ENCODE data around the gene CRYGN.

Gene CRYGN

DNA sequence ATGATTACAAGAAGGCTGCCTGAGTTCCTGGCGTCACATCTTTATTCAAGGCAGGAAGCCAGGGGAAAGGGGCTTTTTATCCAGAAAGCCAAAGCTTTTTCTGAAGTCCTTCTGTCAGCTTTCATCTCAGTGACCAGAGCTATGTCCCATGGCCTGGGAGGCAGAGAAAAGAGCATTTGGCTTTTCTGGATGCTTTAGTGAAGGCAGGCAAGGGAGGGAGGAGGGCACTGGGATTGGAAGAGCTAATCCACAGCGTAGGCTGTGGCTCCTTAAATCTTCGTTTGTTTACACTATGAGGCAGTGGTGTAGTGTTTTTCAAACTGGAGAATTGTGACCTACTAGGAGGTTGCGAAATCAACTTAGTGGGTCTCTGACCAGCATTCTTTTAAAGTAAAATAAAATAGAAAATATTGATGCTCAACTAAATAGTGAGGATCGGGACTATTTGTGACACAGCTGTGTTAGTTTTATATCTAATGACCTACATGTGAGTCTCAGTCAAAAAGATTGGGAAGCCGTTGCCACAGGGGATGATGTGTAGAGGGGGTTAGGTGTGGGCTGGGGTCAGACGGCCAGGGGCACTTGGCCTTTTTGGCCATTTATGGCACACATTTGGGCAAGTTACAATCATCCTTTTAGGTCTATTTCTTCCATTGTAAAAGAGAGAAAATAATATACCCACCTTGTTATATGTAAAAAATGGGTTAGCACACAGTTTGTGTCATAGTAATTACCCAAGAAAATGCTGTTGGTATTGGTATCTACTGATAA, 14.1 kb downstream of the CRYGN start:
- no peak for DNase-seq

DNA sequence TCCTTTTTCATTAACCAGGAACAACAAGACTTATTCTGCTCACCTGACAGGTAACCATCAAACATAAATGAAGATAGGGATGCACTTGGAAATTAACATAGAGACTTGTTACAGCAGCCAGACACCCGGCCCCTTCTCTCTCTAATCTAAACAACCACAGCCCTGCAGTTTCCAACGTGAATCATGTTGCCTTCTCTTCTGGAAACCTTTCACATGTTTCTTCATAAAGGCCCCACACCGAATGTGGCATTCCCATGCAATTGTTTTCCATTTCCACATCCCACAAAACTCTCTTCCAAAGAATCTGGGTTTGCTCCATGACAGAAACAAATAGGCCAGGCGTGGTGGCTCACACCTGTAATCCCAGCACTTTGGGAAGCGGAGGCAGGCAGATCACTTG, 15.1 kb downstream of the CRYGN start:
- no peak for DNase-seq

GRCh38 chr7:151423936-151424335, 16.0 kb downstream of the CRYGN start:
- DNase-seq, result no peak

DNA sequence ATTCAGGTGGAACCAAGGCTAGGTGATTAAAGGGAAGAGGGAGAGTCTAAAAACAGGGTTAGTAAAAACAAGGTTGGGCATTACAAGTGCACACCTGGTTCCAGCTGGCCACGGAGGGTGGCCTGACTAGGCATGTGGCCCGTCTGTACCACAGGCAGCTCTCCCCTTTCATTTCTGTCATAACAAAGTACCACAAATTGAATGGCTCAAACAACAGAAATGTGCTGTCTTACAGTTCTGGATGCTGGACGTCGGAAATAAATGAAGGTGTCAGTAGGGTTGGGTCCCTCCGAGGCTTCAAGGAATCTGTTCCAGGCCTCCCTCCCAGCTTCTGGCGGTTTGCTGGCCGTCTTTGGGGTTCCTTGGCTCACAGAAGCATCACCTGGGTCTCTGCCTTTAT, 16.7 kb downstream of the CRYGN start:
- no peak for DNase-seq

- no peak for DNase-seq
Observed at GRCh38 chr7:151422212-151422611, 17.7 kb downstream of the CRYGN start.

- no peak for DNase-seq
Observed at GRCh38 chr7:151420144-151420543, 19.8 kb downstream of the CRYGN start.

DNA sequence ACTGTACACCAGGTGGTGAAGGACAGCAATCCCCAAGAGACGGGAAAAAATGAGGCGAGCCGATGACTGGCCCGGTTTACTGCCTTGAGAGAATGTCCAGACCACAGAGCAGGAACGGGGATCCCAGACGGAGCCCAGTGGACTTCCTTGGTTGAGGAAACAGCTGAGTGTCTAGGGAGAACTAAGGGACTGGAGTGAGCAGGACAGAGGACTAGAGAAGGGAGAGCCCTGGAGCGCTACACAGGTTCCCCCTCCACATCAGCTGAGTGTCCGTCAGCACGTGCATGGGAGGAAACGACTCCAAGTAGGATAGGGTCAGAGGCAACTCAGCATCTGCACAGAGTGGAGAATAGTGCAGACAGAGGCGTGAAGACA, 23.0 kb downstream of the CRYGN start:
- DNase-seq, result no peak

DNA sequence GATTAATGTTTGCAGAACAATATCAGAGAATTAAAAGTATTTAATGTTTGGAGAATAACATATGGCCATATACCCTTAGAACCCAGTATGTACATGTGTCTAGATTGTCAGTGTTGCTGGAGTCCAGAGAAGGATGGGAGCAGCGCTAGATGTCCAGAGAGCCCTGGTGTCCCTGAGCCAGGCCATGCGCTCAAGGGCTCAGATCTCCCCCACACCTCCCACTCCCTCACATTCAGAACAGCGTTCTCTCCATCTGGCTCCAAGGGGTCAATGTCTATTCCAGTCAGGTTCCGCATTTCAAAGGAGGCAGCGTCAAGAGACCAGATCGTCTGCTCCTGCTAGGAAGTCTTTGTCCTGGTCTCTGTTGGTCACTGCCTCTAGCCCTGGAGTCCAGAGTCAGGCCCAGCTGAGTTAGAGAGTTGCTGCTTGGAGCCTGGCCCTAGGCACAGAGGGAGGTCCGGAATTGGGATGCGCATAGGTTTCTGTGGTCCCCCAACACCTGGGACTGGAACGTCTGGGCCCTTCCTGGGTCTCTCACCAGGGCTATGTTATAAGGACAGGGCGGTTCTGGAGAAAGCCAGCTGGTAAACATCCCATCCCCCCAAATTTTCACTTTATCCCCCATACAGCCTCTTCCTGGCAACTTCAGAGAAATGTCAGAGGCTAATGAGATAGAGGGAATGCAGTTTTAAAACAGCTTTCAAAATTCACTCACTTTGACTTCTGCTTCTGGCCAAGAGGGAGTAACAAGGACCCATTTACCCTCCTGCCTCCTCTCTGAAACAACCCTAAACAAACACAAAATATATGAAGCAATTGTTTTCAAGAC, 23.6 kb downstream of the CRYGN start:
- DNase-seq, result no peak

GRCh38 chr7:151415375-151416105, 24.4 kb downstream of the CRYGN start:
- DNase-seq, result no peak

GRCh38 chr7:151413241-151413640, 26.7 kb downstream of the CRYGN start:
- DNase-seq, result no peak

DNA sequence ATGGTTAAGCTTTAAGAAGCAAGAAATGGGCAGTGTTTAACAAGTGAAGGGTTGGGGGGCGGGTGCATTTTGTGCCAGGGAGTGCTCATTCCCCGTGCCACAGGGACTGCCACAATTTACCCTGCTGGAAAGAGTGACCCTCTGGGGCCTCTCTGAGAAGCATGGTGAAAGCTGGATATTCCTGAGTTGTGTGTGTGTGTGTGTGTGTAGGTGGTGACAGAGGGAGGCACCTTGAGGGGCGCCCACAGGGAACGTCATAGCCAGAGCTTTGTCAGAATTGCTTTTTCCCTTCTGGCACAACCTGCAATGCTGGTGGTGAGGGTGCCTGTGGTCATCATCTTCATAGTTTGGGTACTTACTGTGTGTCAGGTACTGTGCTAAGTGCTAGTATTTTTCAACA, 27.6 kb downstream of the CRYGN start:
- no peak for DNase-seq

- DNase-seq, result no peak
Observed at GRCh38 chr7:151411551-151411950, 28.4 kb downstream of the CRYGN start.

GRCh38 chr7:151410405-151411390, 29.2 kb downstream of the CRYGN start:
- no peak for DNase-seq

DNA sequence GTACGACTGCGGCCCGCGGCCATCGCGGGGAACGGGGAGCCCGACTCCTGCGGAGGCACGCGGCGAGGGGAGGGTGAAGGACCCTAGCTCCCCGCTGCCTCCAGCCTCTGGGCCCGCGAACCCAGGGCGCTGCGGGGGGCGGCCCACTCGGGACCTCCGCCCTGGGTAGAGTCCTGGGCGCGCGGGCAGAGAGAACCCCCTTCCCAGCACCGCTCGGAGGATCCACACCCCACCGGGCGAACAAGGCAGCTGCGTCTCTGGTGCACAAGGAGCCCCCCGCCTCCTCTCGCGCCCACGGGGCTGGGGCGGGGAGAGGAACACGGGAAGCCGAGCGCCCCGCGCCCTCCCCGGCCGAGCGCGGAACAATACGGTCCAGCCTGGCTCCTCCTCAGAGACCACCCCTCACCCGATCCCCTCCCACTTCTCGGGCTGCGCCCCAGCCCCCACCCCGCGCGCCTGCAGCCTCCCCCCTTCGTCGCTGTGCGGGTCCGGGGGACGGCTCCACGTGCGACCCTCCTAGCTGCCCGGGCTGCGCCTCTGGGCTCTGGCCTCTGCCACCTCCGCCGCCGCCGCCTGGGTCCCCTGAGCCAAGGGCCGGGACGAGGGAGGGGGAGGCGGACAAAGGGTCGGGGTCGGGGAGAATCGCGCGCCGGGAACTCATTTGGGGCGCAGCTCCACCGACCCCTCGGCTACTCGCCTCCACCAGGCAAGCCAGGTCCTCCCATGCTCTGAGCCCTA, 30.1 kb downstream of the CRYGN start, which contains the start of gene WDR86:
TSS of gene WDR86 (minus strand) at position 372 of the 738 bp plus-strand sequence. CDS start 449 bp downstream, outside the sequence.
- no peak for DNase-seq

DNA sequence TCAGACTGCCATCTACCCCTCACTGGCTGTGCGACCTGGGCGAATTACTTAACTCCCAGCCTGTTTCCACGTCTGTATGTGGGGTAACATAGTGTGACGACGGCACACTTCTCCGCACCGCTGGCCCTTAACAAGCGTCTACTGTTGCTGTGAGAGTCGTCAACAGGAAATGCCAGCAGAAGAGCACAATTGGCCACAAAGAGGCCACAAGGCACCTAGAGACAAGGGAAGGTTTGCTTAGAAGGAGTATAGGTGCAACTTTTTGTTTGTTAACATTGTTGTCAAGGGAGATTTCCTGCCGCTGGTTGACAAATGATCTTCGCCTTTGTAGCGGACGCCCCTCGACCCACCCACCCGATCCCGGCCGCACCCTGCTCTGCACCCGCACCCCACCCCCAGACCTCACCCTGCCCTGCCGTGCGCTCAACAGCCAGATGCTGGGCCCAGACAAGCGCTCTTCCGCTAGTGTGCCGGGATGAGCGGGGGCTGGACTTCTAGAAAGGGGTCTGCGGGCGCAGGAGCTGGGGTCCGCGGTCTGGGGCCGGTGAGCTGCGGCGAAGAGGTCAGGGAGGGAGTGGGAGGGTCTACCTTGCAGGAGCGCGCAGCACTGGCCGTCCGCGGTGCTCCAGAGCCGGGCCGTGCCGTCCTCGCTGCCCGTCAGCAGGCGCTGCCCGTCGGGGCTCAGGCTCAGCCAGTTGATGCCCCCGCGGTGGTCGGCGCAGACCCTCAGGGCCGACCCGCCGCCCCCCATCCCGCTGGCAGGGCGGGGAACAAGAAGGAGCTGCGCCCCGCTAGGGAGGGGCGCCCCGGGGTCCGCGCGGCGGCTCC, 30.9 kb downstream of the CRYGN start:
- DNase-seq, result peak; percentile 22

- DNase-seq, result no peak
Observed at GRCh38 chr7:151408498-151408838, 31.5 kb downstream of the CRYGN start.

- no peak for DNase-seq
Observed at GRCh38 chr7:151406886-151407583, 32.9 kb downstream of the CRYGN start.

DNA sequence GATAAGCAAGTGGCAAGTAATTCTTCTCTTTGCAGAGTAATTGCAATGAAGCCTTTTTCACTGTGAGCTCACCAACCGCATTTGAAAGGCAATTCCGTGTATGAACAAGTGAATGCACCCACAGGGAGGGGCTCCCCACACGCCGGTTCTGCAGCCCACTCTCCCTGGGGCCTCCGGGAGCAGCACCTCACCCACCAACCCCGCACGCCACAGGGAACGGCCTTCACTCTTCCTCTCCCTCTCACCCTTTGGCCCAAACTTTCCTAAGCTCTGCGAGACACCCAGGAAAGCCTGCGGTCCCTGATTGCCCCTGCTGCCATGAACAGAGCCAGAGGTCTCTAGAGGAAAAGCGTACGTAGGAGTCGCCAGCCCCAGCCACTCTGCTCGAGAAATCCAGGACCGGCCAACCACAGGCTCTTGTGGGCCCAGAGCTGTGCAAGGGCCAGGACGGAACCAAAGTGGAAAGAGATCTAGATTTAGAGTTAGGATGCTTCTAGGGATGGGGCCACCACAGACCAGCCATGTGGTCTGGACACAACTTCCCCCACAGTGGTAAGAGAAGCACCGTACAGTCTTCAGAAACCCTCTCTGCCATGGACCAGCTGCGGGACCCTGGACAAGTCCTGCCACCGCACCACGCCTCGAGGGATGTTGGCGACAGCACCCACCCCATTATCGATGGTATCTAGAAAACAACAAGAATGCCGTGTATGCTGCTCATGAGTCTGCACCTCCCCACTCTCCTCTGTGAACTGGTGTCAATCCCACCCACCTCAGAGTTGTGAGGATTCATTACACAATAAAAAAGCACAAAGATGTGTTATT, 33.7 kb downstream of the CRYGN start:
- DNase-seq, result no peak

DNA sequence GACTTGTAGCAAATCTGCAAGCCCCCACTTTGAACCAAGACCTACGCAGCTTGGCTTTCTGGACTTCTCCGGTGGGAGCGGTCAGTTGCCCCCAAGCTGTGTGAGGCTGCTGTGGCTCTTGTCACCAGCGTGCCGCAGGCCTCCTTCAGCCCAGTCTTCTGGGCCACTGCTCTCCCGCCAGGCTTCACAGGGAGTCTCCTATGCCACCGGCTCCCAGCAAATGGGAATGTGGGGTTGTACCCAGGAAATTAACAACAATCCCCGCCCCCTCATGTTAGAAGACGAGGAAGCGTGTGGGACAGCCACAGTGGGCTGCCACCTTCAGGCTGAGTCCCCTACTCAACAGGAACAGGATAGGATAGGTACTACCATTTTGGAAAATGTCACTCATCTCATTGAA, 34.4 kb downstream of the CRYGN start:
- no peak for DNase-seq

Data from activated CD4-positive, alpha-beta T cell treated with anti-CD3 and anti-CD28 coated beads, Interleukin-2, amount 50 U/mL, for 16 hours (primary cell).